Measurements from ENCODE around the gene TNS2. TPM values are rescaled to one million over a fixed set of nuclear protein-coding genes. Genes with fewer than 3 reads are reported as not detected.
A peak's percentile ranks its signal among the peaks of the same experiment; 100 is the strongest.

TNS2 gene
- total and polyA plus RNA-seq, 9 of the 15 experiments (the other 6 are each of a cell fraction or from before 2014, with no cell fraction given): 0.28 to 3.1 (median 1.2) TPM; not detected in 1

DNA sequence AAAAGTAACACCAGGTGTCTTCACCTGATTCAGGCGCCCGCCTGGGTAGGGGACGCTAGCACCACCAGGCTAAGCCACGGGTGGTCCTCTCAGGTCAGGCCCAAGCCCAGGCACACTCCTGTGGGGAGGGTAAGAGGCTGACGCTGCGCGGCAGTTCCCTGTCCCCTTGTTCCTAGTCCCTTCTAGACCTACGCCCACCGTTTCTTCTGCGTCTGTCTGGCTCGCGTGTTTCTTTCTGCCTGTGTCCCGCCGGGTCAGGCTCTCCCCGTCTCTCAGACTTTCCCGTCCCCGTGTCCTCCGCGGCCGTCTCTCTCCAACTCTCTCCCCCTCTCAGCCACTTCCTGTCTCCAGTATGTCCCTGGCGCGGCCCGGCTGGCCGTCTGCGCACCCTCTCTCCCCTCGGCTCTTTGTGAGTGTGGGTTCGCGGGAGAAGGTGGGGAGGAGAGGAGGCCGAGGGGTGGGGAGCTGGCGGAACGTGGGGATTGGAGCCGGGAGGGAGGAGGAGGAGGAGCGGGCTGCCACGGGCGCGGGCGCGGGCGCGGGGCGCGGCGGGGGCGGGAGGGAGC is 3.1 kb upstream of the TNS2 start (continued):
- TF ChIP-seq, protein P1, sequence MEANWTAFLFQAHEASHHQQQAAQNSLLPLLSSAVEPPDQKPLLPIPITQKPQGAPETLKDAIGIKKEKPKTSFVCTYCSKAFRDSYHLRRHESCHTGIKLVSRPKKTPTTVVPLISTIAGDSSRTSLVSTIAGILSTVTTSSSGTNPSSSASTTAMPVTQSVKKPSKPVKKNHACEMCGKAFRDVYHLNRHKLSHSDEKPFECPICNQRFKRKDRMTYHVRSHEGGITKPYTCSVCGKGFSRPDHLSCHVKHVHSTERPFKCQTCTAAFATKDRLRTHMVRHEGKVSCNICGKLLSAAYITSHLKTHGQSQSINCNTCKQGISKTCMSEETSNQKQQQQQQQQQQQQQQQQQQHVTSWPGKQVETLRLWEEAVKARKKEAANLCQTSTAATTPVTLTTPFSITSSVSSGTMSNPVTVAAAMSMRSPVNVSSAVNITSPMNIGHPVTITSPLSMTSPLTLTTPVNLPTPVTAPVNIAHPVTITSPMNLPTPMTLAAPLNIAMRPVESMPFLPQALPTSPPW (CRISPR knock-in tag; IDR thresholded peaks at IDR 0.05): no peak
- TF ChIP-seq ETV1 (tag; conservative IDR thresholded peaks at IDR 0.05; ENCODE audit: low read depth): peak; percentile 72
- peak; percentile 87 for TF ChIP-seq POLR2G (IDR thresholded peaks at IDR 0.05; ENCODE audit: low read depth, low read length)
- TF ChIP-seq ZBTB40 (IDR thresholded peaks at IDR 0.05): peak; percentile 73
- no peak for TF ChIP-seq ZBTB40 (CRISPR knock-in tag; IDR thresholded peaks at IDR 0.05)
- 0 out of 2 replicates have a peak, but pooled peaks have one; percentile 40 for TF ChIP-seq SP1 (CRISPR knock-in tag; IDR thresholded peaks at IDR 0.05)
- no peak for TF ChIP-seq TARDBP (IDR thresholded peaks at IDR 0.05)
- no peak for TF ChIP-seq SRSF9 (IDR thresholded peaks at IDR 0.05; ENCODE audit: borderline replicate concordance, low read depth, low read length)
- peak; percentile 38; the same call in 1 of the 2 replicates for TF ChIP-seq CC2D1A (IDR thresholded peaks at IDR 0.05)
- TF ChIP-seq TRIM24 (IDR thresholded peaks at IDR 0.05): 0 out of 4 replicates have a peak, but pooled peaks of 1 of the 2 experiments have one; percentile 17
- peak; percentile 29; the same call in 1 of the 2 replicates for TF ChIP-seq HDAC2 (IDR thresholded peaks at IDR 0.05)
- TF ChIP-seq RB1 (IDR thresholded peaks at IDR 0.05; ENCODE audit: low read depth): peak; percentile 8; the same call in 1 of the 2 replicates
- 0 out of 2 replicates have a peak, but pooled peaks have one; percentile 23 for TF ChIP-seq SMARCA5 (IDR thresholded peaks at IDR 0.05)
- TF ChIP-seq TBL1XR1 (IDR thresholded peaks at IDR 0.05; ENCODE audit: low read length in 2 of 2): no peak
- peak; percentile 59 for TF ChIP-seq TAF7 (tag; IDR thresholded peaks at IDR 0.05)
- peak; percentile 76 for TF ChIP-seq SPI1 (IDR thresholded peaks at IDR 0.05; ENCODE audit: borderline replicate concordance, low read depth, low read length)
- no peak for TF ChIP-seq ZNF134 (CRISPR knock-in tag; conservative IDR thresholded peaks at IDR 0.05)
- TF ChIP-seq KLF16 (IDR thresholded peaks at IDR 0.05): no peak
- 0 out of 2 replicates have a peak, but pooled peaks have one; percentile 45 for TF ChIP-seq TOE1 (IDR thresholded peaks at IDR 0.05; ENCODE audit: borderline replicate concordance)
- TF ChIP-seq TOE1 (CRISPR knock-in tag; IDR thresholded peaks at IDR 0.05; ENCODE audit: borderline replicate concordance, low read depth): no peak
- 0 out of 2 replicates have a peak, but pooled peaks have one; percentile 74 for TF ChIP-seq KDM2B (CRISPR knock-in tag; IDR thresholded peaks at IDR 0.05)
